ENCODE results near the gene C19orf73. TPM values are rescaled to one million over a fixed set of nuclear protein-coding genes. Genes with fewer than 3 reads are reported as not detected.
"Not testable (repeated sequence)": the region's sequence is repeated elsewhere in the genome, so short reads cannot be mapped to it uniquely, and the experiment has no call there.

Gene C19orf73
- total RNA-seq, 1 experiment from 2014 or later = 1.5 TPM

- CTCF ChIA-PET = no interaction called here
- no peak overlapping the region for H3K27ac ChIP-seq
- no peaks in the 10 kb centered on the region for H3K36me3 ChIP-seq (ENCODE audit: low read depth)
- peaks cover 21% of the 10 kb centered on the region; the same call in 1 of the 2 replicates for H3F3A ChIP-seq (ENCODE audit: insufficient read depth, low read depth)
- intact Hi-C loops (cut with micrococcal nuclease; ENCODE audit: unreplicated experiment) = no loop called here
- peaks cover 18% of the 10 kb centered on the region for H3K4me1 ChIP-seq (replicated peaks; ENCODE audit: insufficient read depth)
- no peak overlapping the region for H2AFZ ChIP-seq
- BruUV-seq (replicated peaks) = no TSS peak
- DNase-seq = no peak
- H3K4me3 ChIP-seq = no peak overlapping the region
- no peaks in the 10 kb centered on the region for H3K79me2 ChIP-seq (ENCODE audit: low read depth)
- H3K9me2 ChIP-seq (ENCODE audit: insufficient read depth) = no peaks in the 10 kb centered on the region
- no peak overlapping the region for H3K4me2 ChIP-seq
- H3K9me3 ChIP-seq (ENCODE audit: insufficient read depth, low read depth) = no peaks in the 10 kb centered on the region
- peaks cover 3% of the 10 kb centered on the region; the same call in 1 of the 2 replicates for H4K20me1 ChIP-seq (ENCODE audit: insufficient read depth)
- H3K27me3 ChIP-seq (ENCODE audit: insufficient read depth, low read depth) = no peaks in the 10 kb centered on the region
- no peak for TF ChIP-seq CTCF (conservative IDR thresholded peaks at IDR 0.05)
- no peak for TF ChIP-seq EZH2 (IDR thresholded peaks at IDR 0.05; ENCODE audit: low read depth)
- POLR2A ChIA-PET (ENCODE audit: unreplicated experiment) = no interaction called here
Measured at GRCh38 chr19:49126575-49126974, 7.6 kb upstream of the C19orf73 start.

DNA sequence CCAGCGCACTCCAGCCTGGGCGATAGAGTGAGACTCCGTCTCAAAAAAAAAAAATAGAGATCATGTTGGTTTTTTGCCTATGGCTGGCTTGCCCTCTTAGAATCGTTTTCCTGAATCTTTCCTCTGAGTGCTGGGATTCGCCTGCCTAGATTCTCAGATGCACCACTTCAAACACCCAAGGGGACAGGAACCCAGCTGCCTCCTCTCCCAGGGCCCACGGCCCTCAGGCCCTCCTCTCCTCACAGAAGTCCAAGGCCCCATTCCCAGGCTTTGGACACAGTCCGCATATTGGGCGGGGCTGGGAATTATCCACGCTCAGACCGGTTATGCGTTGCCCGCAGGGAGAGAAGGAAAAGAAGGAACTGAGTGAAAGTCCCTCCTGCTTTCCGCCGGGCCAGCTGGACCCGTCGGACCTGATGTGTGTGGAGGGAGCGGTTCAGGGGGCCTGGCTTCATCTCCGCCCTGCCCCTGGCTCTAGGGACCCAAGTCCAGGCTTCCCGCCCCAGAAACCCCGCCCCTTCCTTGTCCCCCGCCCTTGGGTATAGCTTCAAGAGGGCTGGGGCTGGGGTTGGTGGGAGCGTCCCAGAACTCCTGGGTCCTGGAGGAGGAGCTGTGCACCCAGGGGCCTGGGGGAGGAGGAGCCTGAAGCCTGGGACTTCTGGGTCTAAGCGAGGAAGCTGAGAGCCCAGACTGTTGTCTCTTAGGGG is 6.2 kb upstream of the C19orf73 start:
- H3K36me3 ChIP-seq (ENCODE audit: low read depth) = no peaks in the 10 kb centered on the region
- H3F3A ChIP-seq (ENCODE audit: insufficient read depth, low read depth) = peaks cover 21% of the 10 kb centered on the region; the same call in 1 of the 2 replicates
- ChIA-PET POLR2A (ENCODE audit: unreplicated experiment) (interaction anchor here (0.6 kb wide), 1 partner anchor 40 kb away, joined by 4 read pairs; no protein-coding TSS in a partner anchor), CTCF (interaction anchor here (0.6 to 1.4 kb wide), 3 partner anchors 97 to 266 kb away, joined by 4 to 6 read pairs (median 4); partner anchors contain the start of genes GYS1 and RUVBL2)
- H2AFZ ChIP-seq = 0 out of 2 replicates have a peak overlapping the region, but pooled peaks have one; percentile 20
- H3K27me3 ChIP-seq (ENCODE audit: insufficient read depth, low read depth) = peaks cover 7% of the 10 kb centered on the region
- H3K9me3 ChIP-seq (ENCODE audit: insufficient read depth, low read depth) = no peaks in the 10 kb centered on the region
- H3K4me3 ChIP-seq = 0 out of 2 replicates have a peak overlapping the region, but pooled peaks have one; percentile 27
- peaks cover 3% of the 10 kb centered on the region; the same call in 1 of the 2 replicates for H4K20me1 ChIP-seq (ENCODE audit: insufficient read depth)
- no peaks in the 10 kb centered on the region for H3K9me2 ChIP-seq (ENCODE audit: insufficient read depth)
- intact Hi-C loops (cut with micrococcal nuclease; ENCODE audit: unreplicated experiment) = no loop called here
- H3K79me2 ChIP-seq (ENCODE audit: low read depth) = no peaks in the 10 kb centered on the region
- H3K4me1 ChIP-seq (replicated peaks; ENCODE audit: insufficient read depth) = peaks cover 18% of the 10 kb centered on the region
- peak overlapping the region; percentile 59 for H3K4me2 ChIP-seq
- TF ChIP-seq CTCF (conservative IDR thresholded peaks at IDR 0.05) (no peak), EZH2 (IDR thresholded peaks at IDR 0.05; ENCODE audit: low read depth) (no peak)
- peak in 1 of 2 experiments; percentile 16 for DNase-seq
- no peak overlapping the region for H3K27ac ChIP-seq
- BruUV-seq (replicated peaks) = no TSS peak

DNA sequence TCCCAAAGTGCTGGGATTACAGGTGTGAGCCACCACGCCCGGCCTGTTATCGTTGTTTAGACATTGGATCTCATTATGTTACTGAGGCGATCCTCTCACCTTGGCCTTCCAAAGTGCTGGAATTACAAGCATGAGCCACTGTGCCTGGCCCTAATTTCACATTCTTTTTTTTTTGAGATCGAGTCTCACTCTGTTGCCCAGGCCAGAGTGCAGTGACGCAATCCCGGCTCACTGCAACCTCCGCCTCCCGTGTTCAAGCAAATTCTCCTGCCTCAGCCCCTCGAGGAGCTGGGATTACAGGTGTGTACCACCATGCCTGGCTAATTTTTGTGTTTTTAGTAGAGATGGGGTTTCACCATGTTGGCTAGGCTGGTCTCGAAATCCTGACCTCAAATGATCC is 4.3 kb upstream of the C19orf73 start:
- H3K4me1 ChIP-seq (replicated peaks; ENCODE audit: insufficient read depth) = peaks cover 14% of the 10 kb centered on the region; the same call in 1 of the 2 replicates
- DNase-seq; H4K20me1 ChIP-seq (ENCODE audit: insufficient read depth); H3K4me2 ChIP-seq; POLR2A ChIA-PET (ENCODE audit: unreplicated experiment); H3K9me3 ChIP-seq (ENCODE audit: insufficient read depth, low read depth); CTCF ChIA-PET; H3K79me2 ChIP-seq (ENCODE audit: low read depth); H3K36me3 ChIP-seq (ENCODE audit: low read depth); H3K4me3 ChIP-seq; BruUV-seq (replicated peaks); intact Hi-C loops (cut with micrococcal nuclease; ENCODE audit: unreplicated experiment); H3K9me2 ChIP-seq (ENCODE audit: insufficient read depth); H3K27ac ChIP-seq; H2AFZ ChIP-seq: not testable (repeated sequence)
- peaks cover 13% of the 10 kb centered on the region for H3K27me3 ChIP-seq (ENCODE audit: insufficient read depth, low read depth)
- peaks cover 23% of the 10 kb centered on the region for H3F3A ChIP-seq (ENCODE audit: insufficient read depth, low read depth)

GRCh38 chr19:49121841-49122240 is 2.9 kb upstream of the C19orf73 start:
- H3K79me2 ChIP-seq (ENCODE audit: low read depth); H2AFZ ChIP-seq; POLR2A ChIA-PET (ENCODE audit: unreplicated experiment); H3K4me3 ChIP-seq; CTCF ChIA-PET; H3K36me3 ChIP-seq (ENCODE audit: low read depth); BruUV-seq (replicated peaks); DNase-seq; H3K9me2 ChIP-seq (ENCODE audit: insufficient read depth); H4K20me1 ChIP-seq (ENCODE audit: insufficient read depth); H3K4me2 ChIP-seq; H3K9me3 ChIP-seq (ENCODE audit: insufficient read depth, low read depth); H3K27ac ChIP-seq; intact Hi-C loops (cut with micrococcal nuclease; ENCODE audit: unreplicated experiment): not testable (repeated sequence)
- H3F3A ChIP-seq (ENCODE audit: insufficient read depth, low read depth) = peaks cover 18% of the 10 kb centered on the region
- H3K4me1 ChIP-seq (replicated peaks; ENCODE audit: insufficient read depth) = peaks cover 15% of the 10 kb centered on the region; the same call in 1 of the 2 replicates
- peaks cover 13% of the 10 kb centered on the region for H3K27me3 ChIP-seq (ENCODE audit: insufficient read depth, low read depth)
